Activated CD4-positive, alpha-beta T cell treated with anti-CD3 and anti-CD28 coated beads for 24 hours (primary cell): Measurements from ENCODE around the gene COL4A3.
A peak's percentile ranks its signal among the peaks of the same experiment; 100 is the strongest.
"Not testable (repeated sequence)": the region's sequence is repeated elsewhere in the genome, so short reads cannot be mapped to it uniquely, and the experiment has no call there.

Experiments
- DNase-seq, 2 donors: peaks; one replicate each; pipeline ENCODE4 v3.0.0-alpha.2; 2020; ENCODE audit warnings: low read depth in 2 of 2

Gene COL4A3

GRCh38 chr2:227206406-227206805 lies 42.0 kb downstream of the COL4A3 start:
- no peak for DNase-seq

GRCh38 chr2:227207573-227207972 lies 43.1 kb downstream of the COL4A3 start:
- no peak for DNase-seq

GRCh38 chr2:227214622-227215041 lies 50.2 kb downstream of the COL4A3 start:
- DNase-seq: no peak

- DNase-seq: no peak
Observed at GRCh38 chr2:227219312-227220105, 55.1 kb downstream of the COL4A3 start.

- no peak for DNase-seq
Observed at GRCh38 chr2:227221120-227221519, 56.7 kb downstream of the COL4A3 start.

GRCh38 chr2:227222292-227222691 lies 57.9 kb downstream of the COL4A3 start:
- no peak for DNase-seq

- DNase-seq: not testable (repeated sequence)
Observed at GRCh38 chr2:227225641-227226040, 61.2 kb downstream of the COL4A3 start.

GRCh38 chr2:227228061-227228667 lies 63.7 kb downstream of the COL4A3 start:
- no peak for DNase-seq

GRCh38 chr2:227230151-227230550 lies 65.7 kb downstream of the COL4A3 start:
- no peak for DNase-seq

- no peak for DNase-seq
Observed at GRCh38 chr2:227234429-227234828, 70.0 kb downstream of the COL4A3 start.

GRCh38 chr2:227237786-227238185 lies 73.4 kb downstream of the COL4A3 start:
- DNase-seq: no peak

GRCh38 chr2:227238238-227239237 lies 74.1 kb downstream of the COL4A3 start:
- DNase-seq: peak; percentile 49 to 57

- no peak for DNase-seq
Observed at GRCh38 chr2:227241005-227241404, 76.6 kb downstream of the COL4A3 start.

- DNase-seq: no peak
Observed at GRCh38 chr2:227248876-227249275, 84.5 kb downstream of the COL4A3 start.

GRCh38 chr2:227252831-227253230 lies 88.4 kb downstream of the COL4A3 start:
- no peak for DNase-seq

- DNase-seq: no peak
Observed at GRCh38 chr2:227256605-227257004, 92.2 kb downstream of the COL4A3 start.

GRCh38 chr2:227257820-227258219 lies 93.4 kb downstream of the COL4A3 start:
- no peak for DNase-seq

- no peak for DNase-seq
Observed at GRCh38 chr2:227260041-227260440, 95.6 kb downstream of the COL4A3 start.

GRCh38 chr2:227267410-227268115 lies 103.1 kb downstream of the COL4A3 start:
- no peak for DNase-seq

GRCh38 chr2:227280895-227281294 lies 116.5 kb downstream of the COL4A3 start:
- DNase-seq: no peak

GRCh38 chr2:227285741-227286236 lies 121.4 kb downstream of the COL4A3 start:
- DNase-seq: no peak
